Osteocyte (in vitro differentiated cells): ENCODE measurements around the gene FNDC3B. TPM values are rescaled to one million over a fixed set of nuclear protein-coding genes. Genes with fewer than 3 reads are reported as not detected.

Experiments used
- DNase-seq: peaks from one replicate; pipeline ENCODE4 v3.0.0; 2021; ENCODE audit warnings: mixed read lengths; ENCODE audit not compliant: unreplicated experiment; ENCODE audit errors: extremely low spot score
- H3K27ac Mint-ChIP-seq: one replicate; pipeline ENCODE4 v1.8.0; 2021; ENCODE audit warnings: mild to moderate bottlenecking, mixed read lengths; ENCODE audit not compliant: unreplicated experiment
- H3K27me3 Mint-ChIP-seq: one replicate; pipeline ENCODE4 v1.8.0; 2021; ENCODE audit warnings: mixed read lengths; ENCODE audit not compliant: unreplicated experiment
- H3K36me3 Mint-ChIP-seq: one replicate; pipeline ENCODE4 v1.8.0; 2021; ENCODE audit warnings: mixed read lengths; ENCODE audit not compliant: unreplicated experiment
- H3K4me1 Mint-ChIP-seq: one replicate; pipeline ENCODE4 v1.8.0; 2021; ENCODE audit warnings: mixed read lengths; ENCODE audit not compliant: unreplicated experiment
- H3K4me3 Mint-ChIP-seq: one replicate; pipeline ENCODE4 v1.8.0; 2021; ENCODE audit warnings: mild to moderate bottlenecking, moderate library complexity, mixed read lengths; ENCODE audit not compliant: unreplicated experiment
- H3K9me3 Mint-ChIP-seq: one replicate; pipeline ENCODE4 v1.8.0; 2021; ENCODE audit warnings: mixed read lengths; ENCODE audit not compliant: unreplicated experiment
- CTCF ChIP-seq: fragments of 200-600 bp; sonication (generic); IDR thresholded peaks from 2 replicates; pipeline ENCODE4 v1.5.0; 2021; ENCODE audit warnings: antibody characterized with exemption, mild to moderate bottlenecking, moderate library complexity
- total RNA-seq: library from RNA; stranded (reverse); gene quantifications from 2 replicates; pipeline ENCODE4 v1.2.1, GENCODE V29; 2021

The FNDC3B gene
- total RNA-seq, 1 donor from 2014 or later: 240 TPM

GRCh38 chr3:172152874-172153273, 113.5 kb downstream of the FNDC3B start:
- no peak for DNase-seq
- H3K4me3 Mint-ChIP-seq: peak overlapping the region; percentile 59
- no peaks in the 10 kb centered on the region for H3K9me3 Mint-ChIP-seq
- H3K27me3 Mint-ChIP-seq: no peaks in the 10 kb centered on the region
- peaks cover 79% of the 10 kb centered on the region for H3K4me1 Mint-ChIP-seq
- peaks cover 15% of the 10 kb centered on the region for H3K36me3 Mint-ChIP-seq
- peak overlapping the region; percentile 99 for H3K27ac Mint-ChIP-seq
- TF ChIP-seq CTCF: no peak

- no peaks in the 10 kb centered on the region for H3K9me3 Mint-ChIP-seq
- no peak for TF ChIP-seq CTCF
- peaks cover 76% of the 10 kb centered on the region for H3K4me1 Mint-ChIP-seq
- peak overlapping the region; percentile 99 for H3K27ac Mint-ChIP-seq
- H3K4me3 Mint-ChIP-seq: peak overlapping the region; percentile 59
- peaks cover 17% of the 10 kb centered on the region for H3K36me3 Mint-ChIP-seq
- DNase-seq: peak; percentile 89
- no peaks in the 10 kb centered on the region for H3K27me3 Mint-ChIP-seq
Measured at GRCh38 chr3:172153335-172153861, 114.0 kb downstream of the FNDC3B start.

DNA sequence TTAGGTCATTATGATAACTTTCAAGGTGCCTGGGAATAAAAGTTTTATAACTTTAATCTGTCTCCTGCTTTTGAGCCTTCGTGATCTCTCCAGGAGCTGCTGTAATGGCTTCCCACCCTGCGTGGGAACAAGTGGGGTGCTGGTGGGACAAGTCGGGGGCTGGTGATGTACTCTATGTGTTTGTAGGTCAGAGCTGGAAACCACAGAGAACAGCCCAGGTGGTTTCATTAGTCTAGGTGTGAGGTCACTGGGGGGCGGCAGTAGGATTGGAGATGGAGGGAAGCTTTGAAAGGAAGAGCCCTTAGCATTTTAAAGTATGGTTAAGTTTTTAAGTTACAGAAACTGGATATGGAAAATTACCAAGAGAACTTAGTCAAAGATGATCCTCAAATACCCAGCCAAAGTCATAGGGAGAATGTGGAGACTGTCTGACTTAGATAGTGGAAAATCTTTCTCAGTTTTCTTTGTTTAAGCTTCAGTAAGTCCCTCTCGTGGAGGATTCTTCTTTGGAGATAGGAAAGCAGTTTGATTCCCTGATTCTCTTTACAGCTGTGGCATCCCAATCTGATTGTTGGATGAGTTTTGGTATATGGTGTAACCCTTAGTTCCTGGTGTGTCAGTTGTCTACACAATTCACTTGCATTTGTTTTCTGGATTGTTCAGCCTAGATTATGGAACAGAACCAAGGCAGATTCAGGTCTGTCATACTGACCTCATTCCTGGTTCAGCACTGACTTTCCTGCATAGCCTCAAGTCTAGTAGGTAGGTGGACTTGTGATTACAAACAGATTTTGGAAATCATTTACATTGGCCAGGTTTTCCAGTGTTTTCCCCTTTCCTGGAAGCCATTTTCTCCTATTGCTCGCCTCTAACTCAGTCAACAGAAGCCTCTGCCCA, 115.6 kb downstream of the FNDC3B start:
- H3K4me1 Mint-ChIP-seq: peaks cover 75% of the 10 kb centered on the region
- DNase-seq: no peak
- TF ChIP-seq CTCF: no peak
- no peak overlapping the region for H3K4me3 Mint-ChIP-seq
- peak overlapping the region; percentile 99 for H3K27ac Mint-ChIP-seq
- H3K9me3 Mint-ChIP-seq: no peaks in the 10 kb centered on the region
- no peaks in the 10 kb centered on the region for H3K27me3 Mint-ChIP-seq
- H3K36me3 Mint-ChIP-seq: peaks cover 16% of the 10 kb centered on the region

- Mint-ChIP-seq H3K9me3 (no peaks in the 10 kb centered on the region), H3K4me1 (peaks cover 82% of the 10 kb centered on the region), H3K4me3 (no peak overlapping the region), H3K36me3 (peaks cover 13% of the 10 kb centered on the region), H3K27ac (peak overlapping the region; percentile 68), H3K27me3 (no peaks in the 10 kb centered on the region)
- DNase-seq: no peak
- TF ChIP-seq CTCF: no peak
Measured at GRCh38 chr3:172155897-172156585, 116.7 kb downstream of the FNDC3B start.

DNA sequence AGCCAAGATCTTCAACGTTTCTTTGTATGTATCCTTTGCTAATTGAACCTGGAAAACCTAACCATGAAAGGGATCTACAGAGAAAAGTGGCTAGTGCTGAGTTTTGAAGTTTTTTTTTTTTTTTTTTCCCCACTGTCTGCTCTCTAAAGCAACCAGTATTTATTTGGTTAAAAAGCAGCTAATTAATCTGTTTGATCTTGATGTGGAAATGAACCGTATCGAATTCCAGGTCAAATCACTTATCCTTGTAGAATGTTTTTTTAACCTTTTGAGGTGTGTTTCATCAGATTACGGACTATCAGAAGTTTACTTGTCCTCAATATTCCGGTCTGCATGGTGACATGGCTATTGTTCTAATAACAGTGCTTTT, 117.2 kb downstream of the FNDC3B start:
- Mint-ChIP-seq H3K4me3 (no peak overlapping the region), H3K27me3 (no peaks in the 10 kb centered on the region), H3K9me3 (no peaks in the 10 kb centered on the region), H3K36me3 (peaks cover 11% of the 10 kb centered on the region), H3K4me1 (peaks cover 82% of the 10 kb centered on the region), H3K27ac (peak overlapping the region; percentile 61)
- TF ChIP-seq CTCF: no peak
- no peak for DNase-seq
